ENCODE measurements around the gene CACNA1E. TPM values are rescaled to one million over a fixed set of nuclear protein-coding genes. Genes with fewer than 3 reads are reported as not detected.
"Not testable (repeated sequence)": the region's sequence is repeated elsewhere in the genome, so short reads cannot be mapped to it uniquely, and the experiment has no call there.

Gene CACNA1E
- total RNA-seq, 6 donors from 2014 or later = 0.17 to 1.4 (median 0.51) TPM

DNA sequence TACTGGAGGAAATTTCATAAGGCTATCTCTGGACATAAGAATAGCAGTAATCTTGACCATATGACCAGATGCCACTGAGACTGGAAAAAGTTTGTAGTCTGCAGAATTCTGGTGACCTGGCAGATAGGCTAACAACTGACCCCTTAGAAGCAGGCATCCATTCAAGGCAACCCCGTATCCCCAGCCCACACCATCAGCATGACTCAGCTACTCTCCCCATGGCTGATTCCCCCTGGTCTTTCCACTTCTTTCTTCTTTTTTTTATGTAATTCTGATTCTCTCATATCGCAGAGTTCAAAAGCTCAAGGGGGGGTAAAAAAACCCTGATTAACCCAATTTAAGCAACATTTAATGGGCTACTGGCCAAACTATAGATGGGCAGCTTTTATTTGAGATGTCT lies 335.1 kb downstream of the CACNA1E start:
- H3K4me1 ChIP-seq = no peaks in the 10 kb centered on the region
- DNase-seq = no peak
- TF ChIP-seq POLR2A (IDR thresholded peaks at IDR 0.05) (no peak), POLR2AphosphoS5 (IDR thresholded peaks at IDR 0.05) (no peak), EP300 (IDR thresholded peaks at IDR 0.05) (no peak)
- TF ChIP-seq, protein P1, sequence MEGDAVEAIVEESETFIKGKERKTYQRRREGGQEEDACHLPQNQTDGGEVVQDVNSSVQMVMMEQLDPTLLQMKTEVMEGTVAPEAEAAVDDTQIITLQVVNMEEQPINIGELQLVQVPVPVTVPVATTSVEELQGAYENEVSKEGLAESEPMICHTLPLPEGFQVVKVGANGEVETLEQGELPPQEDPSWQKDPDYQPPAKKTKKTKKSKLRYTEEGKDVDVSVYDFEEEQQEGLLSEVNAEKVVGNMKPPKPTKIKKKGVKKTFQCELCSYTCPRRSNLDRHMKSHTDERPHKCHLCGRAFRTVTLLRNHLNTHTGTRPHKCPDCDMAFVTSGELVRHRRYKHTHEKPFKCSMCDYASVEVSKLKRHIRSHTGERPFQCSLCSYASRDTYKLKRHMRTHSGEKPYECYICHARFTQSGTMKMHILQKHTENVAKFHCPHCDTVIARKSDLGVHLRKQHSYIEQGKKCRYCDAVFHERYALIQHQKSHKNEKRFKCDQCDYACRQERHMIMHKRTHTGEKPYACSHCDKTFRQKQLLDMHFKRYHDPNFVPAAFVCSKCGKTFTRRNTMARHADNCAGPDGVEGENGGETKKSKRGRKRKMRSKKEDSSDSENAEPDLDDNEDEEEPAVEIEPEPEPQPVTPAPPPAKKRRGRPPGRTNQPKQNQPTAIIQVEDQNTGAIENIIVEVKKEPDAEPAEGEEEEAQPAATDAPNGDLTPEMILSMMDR (IDR thresholded peaks at IDR 0.05) = no peak
- H3K36me3 ChIP-seq = no peaks in the 10 kb centered on the region
- H3K27me3 ChIP-seq = no peaks in the 10 kb centered on the region
- H3K27ac ChIP-seq = no peak overlapping the region
- 84 to 88% methylated on average over 2 of the region's 2 CpGs for WGBS, 2 donors
- no peak for ATAC-seq (ENCODE audit: low FRiP score in 2 of 2)
- H3K4me3 ChIP-seq = no peak overlapping the region
- no peaks in the 10 kb centered on the region for H3K9me3 ChIP-seq

DNA sequence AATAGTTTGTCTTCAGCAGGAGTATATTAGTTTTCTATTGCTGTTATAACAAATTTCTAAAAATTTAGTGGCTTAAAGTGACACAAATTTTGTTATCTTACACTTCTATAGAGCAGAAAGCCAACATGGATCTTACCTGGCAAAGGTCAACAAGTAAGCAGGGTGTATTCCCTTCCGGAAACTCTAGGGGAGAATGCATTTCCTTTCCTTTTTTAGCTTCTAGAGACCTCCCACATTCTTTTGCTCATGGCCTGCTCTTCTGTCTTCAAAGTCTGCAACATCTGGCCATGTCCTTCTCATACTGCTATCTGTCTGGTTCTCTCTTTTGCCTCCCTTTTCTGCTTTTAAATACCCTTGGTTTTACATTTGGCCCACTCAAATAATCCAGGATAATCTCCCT lies 335.6 kb downstream of the CACNA1E start:
- no peak overlapping the region for H3K4me3 ChIP-seq

GRCh38 chr1:181821701-181822100 lies 338.4 kb downstream of the CACNA1E start:
- ATAC-seq (ENCODE audit: low FRiP score in 2 of 2) (no peak), DNase-seq (no peak)
- peaks cover 0 to 3% (median 2%) of the 10 kb centered on the region in 4 donors for H3K9me3 ChIP-seq
- H3K36me3 ChIP-seq = no peaks in the 10 kb centered on the region
- no peaks in the 10 kb centered on the region for H3K27me3 ChIP-seq
- H3K4me3 ChIP-seq = no peak overlapping the region
- no peak for TF ChIP-seq POLR2AphosphoS5 (IDR thresholded peaks at IDR 0.05)
- no peak overlapping the region for H3K27ac ChIP-seq
- H3K4me1 ChIP-seq = no peaks in the 10 kb centered on the region

More for the DNA sequence above, 335.6 kb downstream of the CACNA1E start:
- Histone ChIP-seq H3K27ac (no peak overlapping the region), H3K9me3 (no peaks in the 10 kb centered on the region), H3K4me1 (no peaks in the 10 kb centered on the region), H3K36me3 (no peaks in the 10 kb centered on the region), H3K27me3 (no peaks in the 10 kb centered on the region)
- ATAC-seq (ENCODE audit: low FRiP score in 2 of 2) (no peak), DNase-seq (no peak)
- 68 to 79% methylated on average over 1 of the region's 1 CpG for WGBS, 2 donors
- TF ChIP-seq POLR2AphosphoS5 (IDR thresholded peaks at IDR 0.05) (no peak), EP300 (IDR thresholded peaks at IDR 0.05) (no peak), POLR2A (IDR thresholded peaks at IDR 0.05) (no peak)
- TF ChIP-seq, protein P1 (IDR thresholded peaks at IDR 0.05) = no peak

DNA sequence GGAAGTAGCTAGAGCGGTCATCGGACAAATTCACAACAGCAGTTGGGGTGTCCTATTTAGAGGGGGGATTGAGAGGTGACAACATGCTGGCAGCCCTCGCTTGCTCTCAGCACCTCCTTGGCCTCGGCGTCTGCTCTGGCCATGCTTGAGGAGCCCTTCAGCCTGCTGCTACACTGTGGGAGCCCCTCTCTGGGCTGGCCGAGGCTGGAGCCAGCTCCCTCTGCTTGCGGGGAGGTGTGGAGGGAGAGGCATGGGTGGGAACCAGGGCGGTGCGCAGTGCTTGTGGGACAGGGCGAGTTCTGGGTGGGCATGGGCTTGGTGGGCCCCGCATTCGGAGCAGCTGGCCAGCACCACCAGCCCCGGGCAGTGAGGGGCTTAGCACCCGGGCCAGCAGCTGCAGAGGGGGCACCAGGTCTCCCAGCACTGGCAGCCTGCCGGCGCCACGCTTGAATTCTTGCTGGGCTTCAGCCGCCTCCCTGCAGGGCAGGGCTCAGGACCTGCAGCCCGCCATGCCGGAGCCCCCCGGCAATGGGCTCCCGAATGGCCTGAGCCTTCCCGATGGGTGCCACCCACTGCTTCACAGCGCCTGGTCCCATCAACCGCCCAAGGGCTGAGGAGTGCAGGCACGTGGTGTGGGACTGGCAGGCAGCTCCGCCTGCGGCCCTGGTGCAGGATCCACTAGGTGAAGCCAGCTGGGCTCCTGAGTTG lies 349.0 kb downstream of the CACNA1E start:
- not testable (repeated sequence) for H3K36me3 ChIP-seq; H3K27me3 ChIP-seq; H3K4me1 ChIP-seq; H3K4me3 ChIP-seq; H3K27ac ChIP-seq; ATAC-seq (ENCODE audit: low FRiP score in 2 of 2)
- peaks cover 0 to 10% (median 6%) of the 10 kb centered on the region in 4 donors for H3K9me3 ChIP-seq
- DNase-seq = peak in 1 of 2 donors; percentile 74
- 94 to 100% methylated on average over 3 to 23 of the region's 28 CpGs for WGBS, 2 donors

GRCh38 chr1:181846001-181846645 lies 362.8 kb downstream of the CACNA1E start:
- ATAC-seq (ENCODE audit: low FRiP score in 2 of 2) = no peak
- no peak for DNase-seq
- Histone ChIP-seq H3K36me3 (no peaks in the 10 kb centered on the region), H3K9me3 (no peaks in the 10 kb centered on the region), H3K27me3 (no peaks in the 10 kb centered on the region), H3K4me3 (no peak overlapping the region), H3K27ac (no peak overlapping the region), H3K4me1 (no peaks in the 10 kb centered on the region)
- TF ChIP-seq POLR2A (IDR thresholded peaks at IDR 0.05) = no peak
- TF ChIP-seq EP300 (IDR thresholded peaks at IDR 0.05) = no peak
- TF ChIP-seq, protein P1 (IDR thresholded peaks at IDR 0.05) = no peak
- no peak for TF ChIP-seq POLR2AphosphoS5 (IDR thresholded peaks at IDR 0.05)
- WGBS, 2 donors = 79 to 86% methylated on average over 5 of the region's 5 CpGs

DNA sequence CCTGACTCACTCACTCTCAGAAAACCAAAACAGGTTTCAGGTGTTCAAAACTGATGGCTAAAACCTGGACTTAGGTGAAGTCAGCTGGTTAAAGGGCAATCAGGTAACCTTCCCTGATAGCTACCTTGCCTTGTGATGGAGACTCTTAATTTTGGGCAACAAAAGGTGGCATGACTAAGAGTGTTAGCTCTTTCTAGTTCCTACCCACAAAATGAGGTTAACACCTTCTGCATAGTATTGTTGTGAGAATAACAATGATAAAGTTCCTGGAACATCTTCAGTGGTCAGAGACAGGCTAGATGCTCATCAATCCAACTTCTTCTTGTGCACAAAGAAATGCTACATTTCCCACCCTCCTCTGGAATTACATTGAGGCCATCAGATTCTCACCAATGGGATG lies 363.4 kb downstream of the CACNA1E start:
- no peaks in the 10 kb centered on the region for H3K9me3 ChIP-seq
- no peak overlapping the region for H3K4me3 ChIP-seq
- ATAC-seq (ENCODE audit: low FRiP score in 2 of 2) (no peak), DNase-seq (no peak)
- TF ChIP-seq POLR2AphosphoS5 (IDR thresholded peaks at IDR 0.05) (no peak), POLR2A (IDR thresholded peaks at IDR 0.05) (no peak), EP300 (IDR thresholded peaks at IDR 0.05) (no peak)
- TF ChIP-seq, protein P1 (IDR thresholded peaks at IDR 0.05) = no peak
- H3K4me1 ChIP-seq = no peaks in the 10 kb centered on the region
- no peak overlapping the region for H3K27ac ChIP-seq
- no peaks in the 10 kb centered on the region for H3K27me3 ChIP-seq
- no peaks in the 10 kb centered on the region for H3K36me3 ChIP-seq
